GM12875 (cell line): ENCODE measurements around the gene WBP11.

ENCODE experiments used
- H3K4me3 ChIP-seq: one replicate; pipeline ENCODE4 v1.5.1; 2011; ENCODE audit warnings: low read depth, low read length, control low read depth
- CTCF ChIP-seq: IDR thresholded peaks from 2 replicates; pipeline ENCODE4 v1.5.1; 2011; ENCODE audit warnings: low read depth, mild to moderate bottlenecking, control low read depth, inconsistent platforms, low read length, moderate library complexity, borderline replicate concordance; ENCODE audit not compliant: insufficient read depth

Gene WBP11

DNA sequence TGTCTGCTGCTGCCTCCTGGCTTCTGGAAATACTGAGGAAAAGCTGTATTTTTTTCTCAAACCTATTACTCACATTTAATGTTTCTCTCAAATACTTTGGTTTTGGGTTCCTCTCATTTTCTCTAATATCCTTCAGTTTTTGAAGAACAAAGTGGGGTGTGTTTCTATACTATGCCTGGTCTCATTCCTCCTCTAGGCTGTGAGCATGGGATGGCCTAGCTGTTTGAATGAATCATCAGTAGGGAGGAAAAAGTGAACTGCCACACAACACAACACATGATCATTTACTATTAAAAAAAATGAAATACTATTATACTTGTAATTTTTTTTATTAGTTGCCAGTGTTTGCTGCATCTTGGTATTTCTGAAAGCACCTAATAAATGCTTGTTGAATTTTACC is 22.0 kb upstream of the WBP11 start:
- TF ChIP-seq CTCF: no peak

GRCh38 chr12:14824012-14824634 is 20.8 kb upstream of the WBP11 start:
- no peak for TF ChIP-seq CTCF
- H3K4me3 ChIP-seq: no peak overlapping the region

More for the DNA sequence above, 22.0 kb upstream of the WBP11 start:
- no peak overlapping the region for H3K4me3 ChIP-seq

GRCh38 chr12:14814014-14814413 is 10.7 kb upstream of the WBP11 start, which contains the start of gene SMCO3:
Gene SMCO3, minus strand, starts transcription at chr12:14814182. Its CDS starts 7,502 bp downstream, at chr12:14806680.
- TF ChIP-seq CTCF: no peak
- no peak within 1 kb of the TSS for H3K4me3 ChIP-seq

- no peak for TF ChIP-seq CTCF
- no peak overlapping the region for H3K4me3 ChIP-seq
These were observed 8.2 kb upstream of the WBP11 start for GRCh38 chr12:14811486-14811885.

DNA sequence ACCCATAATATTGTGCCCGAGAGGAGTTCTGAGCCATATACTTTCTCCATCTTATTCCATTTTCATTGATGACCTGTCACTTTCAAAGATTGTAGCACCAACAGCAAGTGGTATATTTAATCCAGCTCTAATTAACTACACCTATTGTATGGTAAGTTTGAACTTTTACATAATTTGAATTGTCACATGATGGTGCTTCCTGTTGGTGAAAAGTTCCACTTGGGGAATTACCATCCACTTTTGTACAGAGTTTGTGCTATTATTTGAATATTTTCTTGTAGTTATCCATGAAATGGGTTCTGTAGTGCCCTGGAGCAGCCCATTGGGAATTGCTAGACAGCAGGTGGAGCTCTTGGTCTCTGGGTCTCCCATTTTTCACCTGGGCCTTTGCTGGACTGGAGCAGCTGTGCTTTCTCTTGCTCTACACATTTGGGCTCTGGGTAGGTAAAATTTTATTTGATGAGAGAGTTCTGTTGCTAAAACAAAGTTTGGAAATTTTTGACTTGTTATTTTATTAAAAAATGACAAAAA is 7.7 kb upstream of the WBP11 start:
- H3K4me3 ChIP-seq: no peak overlapping the region
- TF ChIP-seq CTCF: no peak

GRCh38 chr12:14810167-14810952 is 7.1 kb upstream of the WBP11 start:
- TF ChIP-seq CTCF: no peak
- H3K4me3 ChIP-seq: no peak overlapping the region

GRCh38 chr12:14803830-14804160 is 517 bp upstream of the WBP11 start:
- TF ChIP-seq CTCF: no peak
- peak overlapping the region; percentile 99 for H3K4me3 ChIP-seq
